Measurements from ENCODE around the gene PDGFD.

- no peak for TF ChIP-seq CTCF (IDR thresholded peaks at IDR 0.05)
- no peak for TF ChIP-seq POLR2A (IDR thresholded peaks at IDR 0.05)
- no peak for TF ChIP-seq POLR2AphosphoS5 (IDR thresholded peaks at IDR 0.05)
- TF ChIP-seq EP300 (IDR thresholded peaks at IDR 0.05), result no peak
Measured at GRCh38 chr11:104055596-104055995, 108.4 kb downstream of the PDGFD start.
